Type B pancreatic cell (in vitro differentiated cells): ENCODE data around the gene USP47. TPM values are rescaled to one million over a fixed set of nuclear protein-coding genes. Genes with fewer than 3 reads are reported as not detected.

ENCODE experiments used
- DNase-seq: peaks from one replicate; pipeline ENCODE4 v3.0.0; 2021; ENCODE audit warnings: mixed read lengths; ENCODE audit not compliant: unreplicated experiment; ENCODE audit errors: extremely low spot score
- H3K27ac Mint-ChIP-seq: 2 replicates; pipeline ENCODE4 v1.8.0; 2021; ENCODE audit warnings: mild to moderate bottlenecking, mixed read lengths
- H3K27me3 Mint-ChIP-seq: 2 replicates; pipeline ENCODE4 v1.8.0; 2021; ENCODE audit warnings: mixed read lengths
- H3K36me3 Mint-ChIP-seq: 2 replicates; pipeline ENCODE4 v1.8.0; 2021; ENCODE audit warnings: mixed read lengths
- H3K4me1 Mint-ChIP-seq: one replicate; pipeline ENCODE4 v1.8.0; 2021; ENCODE audit warnings: mixed read lengths; ENCODE audit not compliant: unreplicated experiment
- H3K4me3 Mint-ChIP-seq: 2 replicates; pipeline ENCODE4 v1.8.0; 2021; ENCODE audit warnings: mild to moderate bottlenecking, mixed read lengths
- H3K9me3 Mint-ChIP-seq: 2 replicates; pipeline ENCODE4 v1.8.0; 2021; ENCODE audit warnings: mixed read lengths
- CTCF ChIP-seq: fragments of 200-600 bp; sonication (generic); conservative IDR thresholded peaks from 2 replicates; pipeline ENCODE4 v1.5.0; 2021; ENCODE audit warnings: antibody characterized with exemption, mild to moderate bottlenecking
- total RNA-seq: library from RNA; stranded (reverse); gene quantifications from 2 replicates; pipeline ENCODE4 v1.2.1, GENCODE V29; 2021; ENCODE audit warnings: low replicate concordance

Gene USP47
- total RNA-seq, 1 donor from 2014 or later: 54.4 TPM

GRCh38 chr11:11901929-11902328 is 60.2 kb downstream of the USP47 start:
- Mint-ChIP-seq H3K36me3 (peaks cover 35% of the 10 kb centered on the region), H3K4me3 (no peak overlapping the region), H3K27ac (no peak overlapping the region), H3K9me3 (no peaks in the 10 kb centered on the region), H3K27me3 (no peaks in the 10 kb centered on the region), H3K4me1 (no peaks in the 10 kb centered on the region)
- TF ChIP-seq CTCF: no peak
- no peak for DNase-seq

GRCh38 chr11:11909727-11910126 is 68.0 kb downstream of the USP47 start:
- Mint-ChIP-seq H3K9me3 (no peaks in the 10 kb centered on the region), H3K27ac (no peak overlapping the region), H3K4me1 (no peaks in the 10 kb centered on the region), H3K27me3 (no peaks in the 10 kb centered on the region), H3K4me3 (no peak overlapping the region), H3K36me3 (peaks cover 21% of the 10 kb centered on the region)
- TF ChIP-seq CTCF: no peak
- no peak for DNase-seq

DNA sequence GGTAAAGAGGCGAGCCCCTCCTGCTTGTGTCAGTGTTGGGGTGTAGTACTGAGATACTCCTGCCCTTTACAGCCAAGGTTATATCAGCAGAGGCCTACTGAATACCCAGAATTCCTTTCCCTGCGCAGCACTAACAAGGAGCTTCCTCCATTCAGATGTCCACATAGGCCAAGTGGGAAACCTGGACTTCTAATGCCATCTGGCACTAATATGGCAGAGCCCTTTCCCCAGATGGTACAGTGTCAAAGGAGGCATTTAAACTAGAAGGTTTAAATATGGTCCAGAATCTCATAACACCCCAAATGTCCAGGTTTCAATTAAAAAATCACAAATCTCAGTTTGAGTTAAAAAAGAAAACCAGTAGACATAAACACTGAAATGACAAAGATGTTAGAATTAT is 68.8 kb downstream of the USP47 start:
- H3K36me3 Mint-ChIP-seq: peaks cover 20% of the 10 kb centered on the region

GRCh38 chr11:11913395-11913794 is 71.6 kb downstream of the USP47 start:
- peaks cover 19% of the 10 kb centered on the region for H3K36me3 Mint-ChIP-seq
- H3K27me3 Mint-ChIP-seq: no peaks in the 10 kb centered on the region
- H3K4me3 Mint-ChIP-seq: no peak overlapping the region
- TF ChIP-seq CTCF: no peak
- H3K9me3 Mint-ChIP-seq: no peaks in the 10 kb centered on the region
- no peaks in the 10 kb centered on the region for H3K4me1 Mint-ChIP-seq
- DNase-seq: no peak
- no peak overlapping the region for H3K27ac Mint-ChIP-seq

More for the DNA sequence above, 68.8 kb downstream of the USP47 start:
- Mint-ChIP-seq H3K4me1 (no peaks in the 10 kb centered on the region), H3K27ac (no peak overlapping the region), H3K27me3 (no peaks in the 10 kb centered on the region), H3K9me3 (no peaks in the 10 kb centered on the region), H3K4me3 (no peak overlapping the region)
- no peak for TF ChIP-seq CTCF
- DNase-seq: no peak

GRCh38 chr11:11915625-11916024 is 73.9 kb downstream of the USP47 start:
- TF ChIP-seq CTCF: no peak

GRCh38 chr11:11916981-11917399 is 75.2 kb downstream of the USP47 start:
- TF ChIP-seq CTCF: no peak
- no peak for DNase-seq
- Mint-ChIP-seq H3K4me3 (no peak overlapping the region), H3K4me1 (no peaks in the 10 kb centered on the region), H3K36me3 (peaks cover 13% of the 10 kb centered on the region), H3K27ac (no peak overlapping the region), H3K27me3 (no peaks in the 10 kb centered on the region), H3K9me3 (no peaks in the 10 kb centered on the region)

More at GRCh38 chr11:11915625-11916024, 73.9 kb downstream of the USP47 start:
- Mint-ChIP-seq H3K9me3 (no peaks in the 10 kb centered on the region), H3K4me3 (no peak overlapping the region), H3K36me3 (peaks cover 22% of the 10 kb centered on the region), H3K27ac (no peak overlapping the region), H3K27me3 (no peaks in the 10 kb centered on the region), H3K4me1 (no peaks in the 10 kb centered on the region)
- no peak for DNase-seq
